Measurements from ENCODE around the gene SAMD4A. TPM values are rescaled to one million over a fixed set of nuclear protein-coding genes. Genes with fewer than 3 reads are reported as not detected.

Gene SAMD4A
- total RNA-seq, 1 donor from 2014 or later, result 30.6 TPM

- peak; percentile 47 for TF ChIP-seq CTCF (IDR thresholded peaks at IDR 0.05)
- H3K27ac ChIP-seq, result no peak overlapping the region
- H3K9me3 ChIP-seq, result no peaks in the 10 kb centered on the region
- no peaks in the 10 kb centered on the region for H3K27me3 ChIP-seq (ENCODE audit: low read depth)
- intact Hi-C loops (cut with DNase I), result no loop called here
- no peak for DNase-seq
- no peak overlapping the region for H3K4me3 ChIP-seq
- H3K4me1 ChIP-seq, result peaks cover 10% of the 10 kb centered on the region
- peak; percentile 59 to 70 for ATAC-seq
- H3K36me3 ChIP-seq, result no peaks in the 10 kb centered on the region
These were observed 156.0 kb downstream of the SAMD4A start for GRCh38 chr14:54722791-54723432.

GRCh38 chr14:54724123-54724522, 157.2 kb downstream of the SAMD4A start:
- DNase-seq, result no peak
- no peak for TF ChIP-seq CTCF (IDR thresholded peaks at IDR 0.05)
- intact Hi-C loops (cut with DNase I), result no loop called here
- Histone ChIP-seq H3K9me3 (no peaks in the 10 kb centered on the region), H3K27ac (no peak overlapping the region), H3K4me1 (no peaks in the 10 kb centered on the region), H3K27me3 (ENCODE audit: low read depth) (no peaks in the 10 kb centered on the region), H3K36me3 (no peaks in the 10 kb centered on the region), H3K4me3 (no peak overlapping the region)
- no peak for ATAC-seq

- no peak for DNase-seq
- intact Hi-C loops (cut with DNase I), result no loop called here
- Histone ChIP-seq H3K27me3 (ENCODE audit: low read depth) (no peaks in the 10 kb centered on the region), H3K4me3 (no peak overlapping the region), H3K4me1 (peaks cover 4% of the 10 kb centered on the region), H3K36me3 (no peaks in the 10 kb centered on the region), H3K27ac (no peak overlapping the region), H3K9me3 (no peaks in the 10 kb centered on the region)
- TF ChIP-seq CTCF (IDR thresholded peaks at IDR 0.05), result no peak
- ATAC-seq, result no peak
These were observed 157.9 kb downstream of the SAMD4A start for GRCh38 chr14:54724676-54725325.

- no peaks in the 10 kb centered on the region for H3K36me3 ChIP-seq
- ATAC-seq, result no peak
- peaks cover 13% of the 10 kb centered on the region for H3K4me1 ChIP-seq
- H3K27me3 ChIP-seq (ENCODE audit: low read depth), result no peaks in the 10 kb centered on the region
- no peak overlapping the region for H3K4me3 ChIP-seq
- intact Hi-C loops (cut with DNase I), result no loop called here
- DNase-seq, result no peak
- TF ChIP-seq CTCF (IDR thresholded peaks at IDR 0.05), result no peak
- H3K27ac ChIP-seq, result no peak overlapping the region
- H3K9me3 ChIP-seq, result no peaks in the 10 kb centered on the region
These were observed 159.1 kb downstream of the SAMD4A start for GRCh38 chr14:54725998-54726397.

- H3K9me3 ChIP-seq, result no peaks in the 10 kb centered on the region
- H3K27ac ChIP-seq, result no peak overlapping the region
- ATAC-seq (peak; percentile 20 to 23), DNase-seq (no peak)
- no peak for TF ChIP-seq CTCF (IDR thresholded peaks at IDR 0.05)
- no peaks in the 10 kb centered on the region for H3K27me3 ChIP-seq (ENCODE audit: low read depth)
- no peak overlapping the region for H3K4me3 ChIP-seq
- H3K36me3 ChIP-seq, result no peaks in the 10 kb centered on the region
- H3K4me1 ChIP-seq, result peaks cover 13% of the 10 kb centered on the region
- intact Hi-C loops (cut with DNase I), result no loop called here
These were observed 161.0 kb downstream of the SAMD4A start for GRCh38 chr14:54727929-54728328.

All from lower lobe of right lung (tissue), 2 donors.